ENCODE results near the gene C5.

Gene C5

GRCh38 chr9:120912958-120913646 is 137.0 kb downstream of the C5 start:
- Histone ChIP-seq H3K9me3 (replicated peaks; ENCODE audit: low read length) (no peaks in the 10 kb centered on the region), H3K4me1 (ENCODE audit: control insufficient read depth, insufficient read depth, low read length) (peaks cover 39% of the 10 kb centered on the region), H3K4me2 (ENCODE audit: low read length) (no peak overlapping the region), H3K4me3 (ENCODE audit: low read length) (no peak overlapping the region), H3K9ac (ENCODE audit: low read depth, low read length) (no peak overlapping the region), H3K36me3 (ENCODE audit: insufficient read depth, low read length) (no peaks in the 10 kb centered on the region), H3K27me3 (ENCODE audit: control insufficient read depth, insufficient read depth, low read length) (no peaks in the 10 kb centered on the region)

- H3K9ac ChIP-seq (ENCODE audit: low read depth, low read length): no peak overlapping the region
- no peak overlapping the region for H3K4me3 ChIP-seq (ENCODE audit: low read length)
- H3K9me3 ChIP-seq (replicated peaks; ENCODE audit: low read length): no peaks in the 10 kb centered on the region
- H3K36me3 ChIP-seq (ENCODE audit: insufficient read depth, low read length): no peaks in the 10 kb centered on the region
- no peak overlapping the region for H3K4me2 ChIP-seq (ENCODE audit: low read length)
- peaks cover 33% of the 10 kb centered on the region for H3K4me1 ChIP-seq (ENCODE audit: control insufficient read depth, insufficient read depth, low read length)
- H3K27me3 ChIP-seq (ENCODE audit: control insufficient read depth, insufficient read depth, low read length): no peaks in the 10 kb centered on the region
These were observed 138.7 kb downstream of the C5 start for GRCh38 chr9:120911295-120911837.

- no peak overlapping the region for H3K4me2 ChIP-seq (ENCODE audit: low read length)
- H3K4me1 ChIP-seq (ENCODE audit: control insufficient read depth, insufficient read depth, low read length): peaks cover 26% of the 10 kb centered on the region
- no peaks in the 10 kb centered on the region for H3K27me3 ChIP-seq (ENCODE audit: control insufficient read depth, insufficient read depth, low read length)
- no peaks in the 10 kb centered on the region for H3K9me3 ChIP-seq (replicated peaks; ENCODE audit: low read length)
- no peak overlapping the region for H3K4me3 ChIP-seq (ENCODE audit: low read length)
- H3K9ac ChIP-seq (ENCODE audit: low read depth, low read length): no peak overlapping the region
- H3K36me3 ChIP-seq (ENCODE audit: insufficient read depth, low read length): no peaks in the 10 kb centered on the region
These were observed 139.4 kb downstream of the C5 start for GRCh38 chr9:120910643-120911042.

DNA sequence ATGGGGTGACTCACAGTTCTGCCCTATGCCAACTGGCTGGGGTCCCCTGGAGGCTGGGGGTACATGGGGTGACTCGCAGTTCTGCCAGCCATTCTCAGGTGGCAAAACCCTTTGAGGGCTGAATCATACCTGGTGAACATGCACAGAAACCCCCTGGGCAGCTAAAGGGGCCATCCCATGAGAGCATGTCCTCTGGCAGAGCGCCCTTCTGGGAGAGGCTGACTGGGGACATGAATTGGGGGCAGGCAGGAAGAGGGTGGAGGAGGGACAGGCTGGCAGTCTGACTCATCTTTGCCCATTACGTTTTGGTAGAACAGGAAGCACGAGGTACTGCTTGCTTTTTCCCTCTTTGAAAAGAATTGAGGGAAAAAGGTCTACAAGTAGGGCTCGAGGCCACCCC is 140.2 kb downstream of the C5 start:
- Histone ChIP-seq H3K4me1 (ENCODE audit: control insufficient read depth, insufficient read depth, low read length) (peaks cover 22% of the 10 kb centered on the region), H3K36me3 (ENCODE audit: insufficient read depth, low read length) (no peaks in the 10 kb centered on the region)

GRCh38 chr9:120905315-120906164 is 144.5 kb downstream of the C5 start:
- Histone ChIP-seq H3K4me3 (ENCODE audit: low read length) (no peak overlapping the region), H3K4me2 (ENCODE audit: low read length) (no peak overlapping the region), H3K4me1 (ENCODE audit: control insufficient read depth, insufficient read depth, low read length) (peaks cover 12% of the 10 kb centered on the region), H3K36me3 (ENCODE audit: insufficient read depth, low read length) (no peaks in the 10 kb centered on the region), H3K9me3 (replicated peaks; ENCODE audit: low read length) (no peaks in the 10 kb centered on the region), H3K9ac (ENCODE audit: low read depth, low read length) (no peak overlapping the region), H3K27me3 (ENCODE audit: control insufficient read depth, insufficient read depth, low read length) (no peaks in the 10 kb centered on the region)

More for the DNA sequence above, 140.2 kb downstream of the C5 start:
- Histone ChIP-seq H3K27me3 (ENCODE audit: control insufficient read depth, insufficient read depth, low read length) (no peaks in the 10 kb centered on the region), H3K9ac (ENCODE audit: low read depth, low read length) (no peak overlapping the region), H3K9me3 (replicated peaks; ENCODE audit: low read length) (no peaks in the 10 kb centered on the region), H3K4me3 (ENCODE audit: low read length) (no peak overlapping the region), H3K4me2 (ENCODE audit: low read length) (no peak overlapping the region)

GRCh38 chr9:120904978-120905301 is 145.1 kb downstream of the C5 start:
- Histone ChIP-seq H3K27me3 (ENCODE audit: control insufficient read depth, insufficient read depth, low read length) (no peaks in the 10 kb centered on the region), H3K9me3 (replicated peaks; ENCODE audit: low read length) (no peaks in the 10 kb centered on the region), H3K9ac (ENCODE audit: low read depth, low read length) (no peak overlapping the region), H3K4me2 (ENCODE audit: low read length) (no peak overlapping the region), H3K4me3 (ENCODE audit: low read length) (no peak overlapping the region), H3K4me1 (ENCODE audit: control insufficient read depth, insufficient read depth, low read length) (peaks cover 6% of the 10 kb centered on the region), H3K36me3 (ENCODE audit: insufficient read depth, low read length) (no peaks in the 10 kb centered on the region)

GRCh38 chr9:120904061-120904977 is 145.8 kb downstream of the C5 start:
- no peaks in the 10 kb centered on the region for H3K4me1 ChIP-seq (ENCODE audit: control insufficient read depth, insufficient read depth, low read length)
- no peak overlapping the region for H3K4me3 ChIP-seq (ENCODE audit: low read length)
- H3K4me2 ChIP-seq (ENCODE audit: low read length): no peak overlapping the region
- H3K9me3 ChIP-seq (replicated peaks; ENCODE audit: low read length): no peaks in the 10 kb centered on the region
- peaks cover 5% of the 10 kb centered on the region for H3K27me3 ChIP-seq (ENCODE audit: control insufficient read depth, insufficient read depth, low read length)
- H3K36me3 ChIP-seq (ENCODE audit: insufficient read depth, low read length): no peaks in the 10 kb centered on the region
- no peak overlapping the region for H3K9ac ChIP-seq (ENCODE audit: low read depth, low read length)

- Histone ChIP-seq H3K4me3 (ENCODE audit: low read length) (no peak overlapping the region), H3K9me3 (replicated peaks; ENCODE audit: low read length) (no peaks in the 10 kb centered on the region), H3K4me2 (ENCODE audit: low read length) (no peak overlapping the region), H3K36me3 (ENCODE audit: insufficient read depth, low read length) (no peaks in the 10 kb centered on the region), H3K9ac (ENCODE audit: low read depth, low read length) (no peak overlapping the region), H3K4me1 (ENCODE audit: control insufficient read depth, insufficient read depth, low read length) (no peaks in the 10 kb centered on the region), H3K27me3 (ENCODE audit: control insufficient read depth, insufficient read depth, low read length) (peaks cover 6% of the 10 kb centered on the region)
These were observed 147.2 kb downstream of the C5 start for GRCh38 chr9:120902569-120903535.

All from skeletal muscle satellite cell (primary cell).